GM23338 (cell line): ENCODE results near the gene ID2. TPM values are rescaled to one million over a fixed set of nuclear protein-coding genes. Genes with fewer than 3 reads are reported as not detected.
A peak's percentile ranks its signal among the peaks of the same experiment; 100 is the strongest.

Experiments
- ATAC-seq: fragments of 200-7000 bp; cut with Tn5 transposase; 3 replicates; pipeline ENCODE4 v1.9.1; 2020
- DNase-seq: peaks from one replicate; pipeline ENCODE4 v3.0.0-alpha.2; 2015; ENCODE audit warnings: low spot score
- H2AFZ ChIP-seq: fragments of 200-600 bp; sonication (generic); 2 replicates; pipeline ENCODE4 v1.8.0; 2016; ENCODE audit warnings: antibody characterized with exemption, mild to moderate bottlenecking, moderate library complexity
- H3F3A ChIP-seq: fragments of 200-600 bp; sonication (generic); replicated peaks from 2 replicates; pipeline ENCODE4 v1.8.0; 2017; ENCODE audit warnings: antibody characterized with exemption, mixed run types, low read depth
- H3K27ac ChIP-seq: fragments of 200-600 bp; sonication (generic); 2 replicates; pipeline ENCODE4 v1.6.1; 2016; ENCODE audit warnings: low read depth
- H3K27me3 ChIP-seq: fragments of 200-600 bp; sonication (generic); 2 replicates; pipeline ENCODE4 v1.8.0; 2016; ENCODE audit warnings: mild to moderate bottlenecking, mixed run types, moderate library complexity; ENCODE audit not compliant: insufficient read depth
- H3K36me3 ChIP-seq: fragments of 200-600 bp; sonication (generic); 2 replicates; pipeline ENCODE4 v1.8.0; 2016; ENCODE audit warnings: mild to moderate bottlenecking; ENCODE audit not compliant: insufficient read depth
- H3K4me1 ChIP-seq: fragments of 200-600 bp; sonication (generic); 2 replicates; pipeline ENCODE4 v1.8.0; 2016; ENCODE audit warnings: mild to moderate bottlenecking, moderate library complexity; ENCODE audit not compliant: insufficient read depth
- H3K4me2 ChIP-seq: fragments of 200-600 bp; sonication (generic); 2 replicates; pipeline ENCODE4 v1.7.1; 2017; ENCODE audit warnings: mixed run types
- H3K4me3 ChIP-seq: fragments of 200-600 bp; sonication (generic); 2 replicates; pipeline ENCODE4 v1.6.1; 2016; ENCODE audit warnings: mixed run types
- H3K79me2 ChIP-seq: fragments of 200-600 bp; sonication (generic); replicated peaks from 2 replicates; pipeline ENCODE4 v1.8.0; 2017; ENCODE audit warnings: mild to moderate bottlenecking; ENCODE audit not compliant: insufficient read depth
- H3K9me2 ChIP-seq: fragments of 200-600 bp; sonication (generic); 2 replicates; pipeline ENCODE4 v1.8.0; 2017; ENCODE audit not compliant: insufficient read depth
- H4K20me1 ChIP-seq: fragments of 200-600 bp; sonication (generic); replicated peaks from 2 replicates; pipeline ENCODE4 v1.8.0; 2017; ENCODE audit warnings: mild to moderate bottlenecking; ENCODE audit not compliant: insufficient read depth
- H3K27ac Mint-ChIP-seq: 2 replicates; pipeline ENCODE4 v1.8.0; 2020; ENCODE audit warnings: inconsistent platforms, mild to moderate bottlenecking, moderate library complexity, mixed read lengths
- H3K27me3 Mint-ChIP-seq: 3 replicates; pipeline ENCODE4 v1.8.0; 2022; ENCODE audit warnings: low read depth, mild to moderate bottlenecking, moderate library complexity, mixed read lengths, inconsistent platforms; ENCODE audit not compliant: insufficient read depth, poor library complexity
- H3K36me3 Mint-ChIP-seq: 3 replicates; pipeline ENCODE4 v1.8.0; 2021; ENCODE audit warnings: low read depth, mild to moderate bottlenecking, inconsistent platforms, moderate library complexity, mixed read lengths
- H3K4me1 Mint-ChIP-seq: 3 replicates; pipeline ENCODE4 v1.8.0; 2020; ENCODE audit warnings: mild to moderate bottlenecking, inconsistent platforms, mixed read lengths
- H3K4me3 Mint-ChIP-seq: 3 replicates; pipeline ENCODE4 v1.8.0; 2021; ENCODE audit warnings: moderate library complexity, mild to moderate bottlenecking, inconsistent platforms, mixed read lengths
- H3K9me3 Mint-ChIP-seq: 3 replicates; pipeline ENCODE4 v1.8.0; 2020; ENCODE audit warnings: moderate library complexity, mild to moderate bottlenecking, inconsistent platforms, mixed read lengths
- CREB1 ChIP-seq: fragments of 250-450 bp; sonication (Bioruptor Pico); IDR thresholded peaks from 2 replicates; pipeline ENCODE4 v1.5.0; 2020; ENCODE audit warnings: low read depth, mild to moderate bottlenecking, moderate library complexity
- ETS1 ChIP-seq: IDR thresholded peaks from 2 replicates; pipeline ENCODE4 v1.6.1; 2016; ENCODE audit warnings: antibody characterized with exemption
- EZH2 ChIP-seq: fragments of 200-600 bp; sonication (generic); IDR thresholded peaks from one replicate; pipeline ENCODE4 v1.8.0; 2017; ENCODE audit warnings: antibody characterized with exemption, mild to moderate bottlenecking, low read depth; ENCODE audit not compliant: unreplicated experiment
- EZH2phosphoT487 ChIP-seq: fragments of 200-600 bp; sonication (generic); IDR thresholded peaks from one replicate; pipeline ENCODE4 v1.8.1; 2018; ENCODE audit warnings: antibody characterized with exemption; ENCODE audit not compliant: unreplicated experiment
- JUNB ChIP-seq: IDR thresholded peaks from one replicate; pipeline ENCODE4 v1.6.1; 2016; ENCODE audit warnings: antibody characterized with exemption; ENCODE audit not compliant: unreplicated experiment
- NANOG ChIP-seq: IDR thresholded peaks from 2 replicates; pipeline ENCODE4 v1.6.1; 2016; ENCODE audit warnings: antibody characterized with exemption, borderline replicate concordance
- POLR2AphosphoS5 ChIP-seq: IDR thresholded peaks from 2 replicates; pipeline ENCODE4 v1.6.1; 2016; ENCODE audit warnings: antibody characterized with exemption, low read depth
- REST ChIP-seq: IDR thresholded peaks from one replicate; pipeline ENCODE4 v1.6.1; 2018; ENCODE audit warnings: antibody characterized with exemption; ENCODE audit not compliant: unreplicated experiment
- STAT1 ChIP-seq: IDR thresholded peaks from one replicate; pipeline ENCODE4 v1.6.1; 2016; ENCODE audit warnings: antibody characterized with exemption; ENCODE audit not compliant: unreplicated experiment
- ZNF114 ChIP-seq: fragments of 250-450 bp; sonication (Bioruptor Pico); IDR thresholded peaks from 2 replicates; pipeline ENCODE4 v1.5.0; 2020; ENCODE audit warnings: mild to moderate bottlenecking, moderate library complexity
- ZNF331 ChIP-seq: fragments of 250-450 bp; sonication (Bioruptor Pico); IDR thresholded peaks from 2 replicates; pipeline ENCODE4 v1.5.0; 2020; ENCODE audit warnings: low read depth, mild to moderate bottlenecking, moderate library complexity
- polyA plus RNA-seq: library from polyadenylated mRNA; unstranded; fragments of >200 nt; fragmentation: Nextera tagmentation; extraction: Ambion mirVana; gene quantifications from 2 replicates; pipeline ENCODE4 v1.2.1, GENCODE V29; 2016
- total RNA-seq: library from RNA; depleted of rRNA; stranded (reverse); fragments of >200 nt; shearing (Covaris generic); gene quantifications from 2 replicates; pipeline ENCODE4 v1.2.3, GENCODE V29; 2014
- TF ChIP-seq, protein P1 (sequence below), 2 experiments: fragments of 200-600 bp in 1 of 2; sonication (generic) in 1 of 2; conservative IDR thresholded peaks; 2 replicates each; pipeline versions ENCODE4 v1.5.1 to v1.6.1; 2016 to 2017; ENCODE audit warnings: antibody characterized with exemption in 2 of 2, low read depth in 2 of 2, mild to moderate bottlenecking in 2 of 2, moderate library complexity in 1 of 2

Gene ID2
- total and polyA plus RNA-seq, 2 experiments from 2014 or later = 87.0 to 110 TPM

GRCh38 chr2:8661736-8662135, 20.1 kb upstream of the ID2 start:
- H3F3A ChIP-seq = no peaks in the 10 kb centered on the region
- H3K4me2 ChIP-seq = no peak overlapping the region
- Mint-ChIP-seq H3K27ac (no peak overlapping the region), H3K4me1 (no peaks in the 10 kb centered on the region; the same call in 2 of the 3 replicates), H3K27me3 (peaks cover 3% of the 10 kb centered on the region), H3K9me3 (no peaks in the 10 kb centered on the region), H3K4me3 (no peak overlapping the region), H3K36me3 (no peaks in the 10 kb centered on the region; the same call in 2 of the 3 replicates)
- TF ChIP-seq ZNF331 (CRISPR knock-in tag) (no peak), ETS1 (no peak), EZH2 (no peak), POLR2AphosphoS5 (no peak), ZNF114 (CRISPR knock-in tag) (no peak), STAT1 (no peak), REST (no peak), NANOG (no peak), JUNB (no peak), CREB1 (CRISPR knock-in tag) (no peak)
- no peaks in the 10 kb centered on the region for H3K4me1 ChIP-seq
- no peak overlapping the region for H3K27ac ChIP-seq
- H3K9me2 ChIP-seq = peaks cover 2% of the 10 kb centered on the region; the same call in 1 of the 2 replicates
- H3K27me3 ChIP-seq = no peaks in the 10 kb centered on the region
- ATAC-seq = no peak
- DNase-seq = no peak
- H3K79me2 ChIP-seq = no peaks in the 10 kb centered on the region
- H4K20me1 ChIP-seq = no peaks in the 10 kb centered on the region
- H3K36me3 ChIP-seq = no peaks in the 10 kb centered on the region
- H3K4me3 ChIP-seq = no peak overlapping the region
- H2AFZ ChIP-seq = 0 out of 2 replicates have a peak overlapping the region, but pooled peaks have one; percentile 7

GRCh38 chr2:8662239-8662879, 19.5 kb upstream of the ID2 start:
- no peak for TF ChIP-seq JUNB
- TF ChIP-seq, protein P1, sequence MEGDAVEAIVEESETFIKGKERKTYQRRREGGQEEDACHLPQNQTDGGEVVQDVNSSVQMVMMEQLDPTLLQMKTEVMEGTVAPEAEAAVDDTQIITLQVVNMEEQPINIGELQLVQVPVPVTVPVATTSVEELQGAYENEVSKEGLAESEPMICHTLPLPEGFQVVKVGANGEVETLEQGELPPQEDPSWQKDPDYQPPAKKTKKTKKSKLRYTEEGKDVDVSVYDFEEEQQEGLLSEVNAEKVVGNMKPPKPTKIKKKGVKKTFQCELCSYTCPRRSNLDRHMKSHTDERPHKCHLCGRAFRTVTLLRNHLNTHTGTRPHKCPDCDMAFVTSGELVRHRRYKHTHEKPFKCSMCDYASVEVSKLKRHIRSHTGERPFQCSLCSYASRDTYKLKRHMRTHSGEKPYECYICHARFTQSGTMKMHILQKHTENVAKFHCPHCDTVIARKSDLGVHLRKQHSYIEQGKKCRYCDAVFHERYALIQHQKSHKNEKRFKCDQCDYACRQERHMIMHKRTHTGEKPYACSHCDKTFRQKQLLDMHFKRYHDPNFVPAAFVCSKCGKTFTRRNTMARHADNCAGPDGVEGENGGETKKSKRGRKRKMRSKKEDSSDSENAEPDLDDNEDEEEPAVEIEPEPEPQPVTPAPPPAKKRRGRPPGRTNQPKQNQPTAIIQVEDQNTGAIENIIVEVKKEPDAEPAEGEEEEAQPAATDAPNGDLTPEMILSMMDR (conservative IDR thresholded peaks at IDR 0.05; ENCODE audit: low read depth in 2 of 2) = no peak
- no peak for TF ChIP-seq ZNF114 (CRISPR knock-in tag)
- TF ChIP-seq NANOG = no peak
- TF ChIP-seq EZH2 = no peak
- no peak for TF ChIP-seq REST
- TF ChIP-seq EZH2phosphoT487 = no peak
- no peak for TF ChIP-seq STAT1
- TF ChIP-seq POLR2AphosphoS5 = no peak
- no peak for TF ChIP-seq CREB1 (CRISPR knock-in tag)
- no peak for DNase-seq
- no peak overlapping the region for H3K4me2 ChIP-seq
- H3K27ac Mint-ChIP-seq = no peak overlapping the region
- no peak overlapping the region for H3K4me3 Mint-ChIP-seq
- H3K4me1 Mint-ChIP-seq = no peaks in the 10 kb centered on the region; the same call in 2 of the 3 replicates
- H3K36me3 ChIP-seq = no peaks in the 10 kb centered on the region
- ATAC-seq = no peak
- no peaks in the 10 kb centered on the region; the same call in 2 of the 3 replicates for H3K36me3 Mint-ChIP-seq
- no peak overlapping the region for H3K4me3 ChIP-seq
- no peak overlapping the region for H3K27ac ChIP-seq
- no peaks in the 10 kb centered on the region for H3K4me1 ChIP-seq
- peaks cover 7% of the 10 kb centered on the region; the same call in 1 of the 2 replicates for H3K9me2 ChIP-seq
- H3F3A ChIP-seq = no peaks in the 10 kb centered on the region
- no peaks in the 10 kb centered on the region for H3K79me2 ChIP-seq
- H2AFZ ChIP-seq = 0 out of 2 replicates have a peak overlapping the region, but pooled peaks have one; percentile 7
- H3K27me3 Mint-ChIP-seq = peaks cover 3% of the 10 kb centered on the region
- no peaks in the 10 kb centered on the region for H3K27me3 ChIP-seq
- no peaks in the 10 kb centered on the region for H4K20me1 ChIP-seq
- no peaks in the 10 kb centered on the region for H3K9me3 Mint-ChIP-seq
